NCI-H1092 treated with DMSO at 0.1 percent for 48 hours (cell line): ENCODE data around the gene TRIM59.

Experiments used
- DNase-seq: peaks from one replicate; lab custom pipeline; 2025; lab: John Stamatoyannopoulos, UW

Gene TRIM59, protein sequence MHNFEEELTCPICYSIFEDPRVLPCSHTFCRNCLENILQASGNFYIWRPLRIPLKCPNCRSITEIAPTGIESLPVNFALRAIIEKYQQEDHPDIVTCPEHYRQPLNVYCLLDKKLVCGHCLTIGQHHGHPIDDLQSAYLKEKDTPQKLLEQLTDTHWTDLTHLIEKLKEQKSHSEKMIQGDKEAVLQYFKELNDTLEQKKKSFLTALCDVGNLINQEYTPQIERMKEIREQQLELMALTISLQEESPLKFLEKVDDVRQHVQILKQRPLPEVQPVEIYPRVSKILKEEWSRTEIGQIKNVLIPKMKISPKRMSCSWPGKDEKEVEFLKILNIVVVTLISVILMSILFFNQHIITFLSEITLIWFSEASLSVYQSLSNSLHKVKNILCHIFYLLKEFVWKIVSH

DNA sequence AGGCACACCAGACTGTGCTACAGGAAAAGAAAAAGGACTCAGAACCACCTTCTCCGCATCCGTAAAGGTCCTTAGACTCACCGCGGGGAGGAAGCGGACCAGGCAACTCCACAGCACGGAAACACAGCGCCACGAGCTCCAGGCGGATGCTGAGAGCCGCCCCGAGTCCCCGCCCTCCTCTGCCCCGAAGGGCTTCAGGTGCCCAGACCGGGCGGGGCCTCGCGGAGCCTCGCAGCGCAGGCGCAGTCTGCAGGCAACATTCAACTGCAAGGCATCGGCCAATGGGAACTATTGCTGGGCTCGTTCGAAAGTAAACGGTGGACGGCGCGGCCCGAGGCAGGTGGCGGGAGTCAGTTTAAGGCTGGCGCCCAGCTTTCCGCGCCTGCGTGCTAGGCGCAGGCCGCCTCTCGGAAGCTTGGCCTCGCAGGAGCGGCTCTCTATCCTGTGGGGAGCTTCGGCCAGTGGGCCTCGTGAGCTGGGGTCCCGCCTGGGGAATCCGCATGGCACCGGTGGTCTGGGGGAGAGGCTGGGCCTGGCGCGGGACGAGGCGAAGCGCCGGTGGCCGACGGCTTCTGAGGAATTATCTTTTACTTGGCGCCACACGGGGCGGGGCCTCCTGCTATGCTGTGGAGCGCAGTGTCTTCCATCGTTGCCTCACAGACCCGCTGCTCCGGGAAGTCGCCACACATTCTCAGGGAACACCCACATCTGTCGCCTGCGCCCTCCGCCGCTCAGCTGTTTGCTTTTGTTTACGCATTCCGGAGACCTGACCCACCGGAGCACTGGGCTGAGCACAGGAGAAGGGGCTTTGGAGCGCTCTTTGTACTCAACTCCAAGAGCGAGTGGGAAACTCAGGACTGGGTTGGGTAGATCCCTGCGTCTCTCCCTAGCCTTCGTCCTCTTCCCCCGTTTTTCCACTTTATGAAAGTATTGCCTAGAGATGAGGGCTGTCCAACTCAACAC, at the start of gene TRIM59:
Gene TRIM59, minus strand, starts transcription at position 151 of the 963 bp plus-strand sequence. CDS start 10,603 bp downstream, outside the sequence.
- peak; percentile 33 for DNase-seq

DNA sequence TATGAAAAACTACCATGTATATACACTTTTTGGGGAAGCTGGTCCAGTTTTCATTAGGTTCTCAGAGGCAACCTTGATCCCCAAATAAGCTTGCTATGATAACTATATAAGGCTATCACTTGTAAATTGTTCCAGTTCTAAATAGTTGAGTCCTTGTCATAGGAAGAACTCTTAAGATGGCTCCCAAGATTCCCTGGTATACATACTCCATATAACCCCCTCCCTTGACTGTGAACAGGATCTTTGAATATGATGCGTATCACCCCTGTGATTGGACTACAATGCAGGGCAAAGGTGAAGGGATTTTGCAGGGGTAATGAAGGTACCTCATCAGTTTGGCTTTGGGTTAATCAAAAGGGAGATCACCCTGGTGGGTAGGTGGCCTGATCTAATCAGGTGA, 48.6 kb upstream of the TRIM59 start:
- no peak for DNase-seq

DNA sequence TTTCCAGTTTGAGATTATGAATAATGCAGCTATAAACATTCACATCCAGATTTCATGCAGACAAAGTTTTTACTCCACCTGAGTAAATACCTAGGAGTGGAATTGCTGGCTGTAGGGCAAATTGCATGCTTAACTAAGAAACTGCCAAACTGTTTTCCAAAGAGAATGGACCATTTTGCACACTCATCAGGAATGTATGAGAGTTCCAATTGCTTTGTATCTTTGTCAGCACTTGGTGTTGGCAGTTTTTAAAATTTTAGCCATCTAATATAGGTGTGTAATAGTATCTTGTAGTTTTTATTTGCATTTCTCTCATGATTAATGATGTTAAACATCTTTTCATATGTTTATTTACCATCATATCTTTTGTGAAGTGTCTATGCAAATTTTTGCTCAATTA, 40.6 kb upstream of the TRIM59 start:
- DNase-seq: no peak

DNA sequence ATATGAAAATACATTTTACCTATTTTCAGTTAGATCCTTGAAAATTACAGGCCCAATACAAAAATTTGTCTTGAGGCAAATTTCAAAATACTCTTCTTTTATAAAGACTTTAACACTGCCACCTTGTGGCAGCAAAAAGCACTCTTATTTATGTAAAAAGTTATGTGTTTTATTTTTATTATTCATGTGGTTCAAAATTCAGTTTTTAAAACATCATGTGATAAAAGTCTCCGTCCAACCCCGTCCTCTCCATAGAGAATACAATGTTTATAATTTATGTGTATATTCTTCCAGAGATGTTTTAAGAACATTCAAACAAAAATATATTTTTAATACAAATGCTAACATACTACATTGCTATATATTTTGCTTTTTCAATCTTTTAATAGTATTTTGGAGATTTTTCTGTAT, 36.9 kb upstream of the TRIM59 start:
- peak; percentile 29 for DNase-seq

DNA sequence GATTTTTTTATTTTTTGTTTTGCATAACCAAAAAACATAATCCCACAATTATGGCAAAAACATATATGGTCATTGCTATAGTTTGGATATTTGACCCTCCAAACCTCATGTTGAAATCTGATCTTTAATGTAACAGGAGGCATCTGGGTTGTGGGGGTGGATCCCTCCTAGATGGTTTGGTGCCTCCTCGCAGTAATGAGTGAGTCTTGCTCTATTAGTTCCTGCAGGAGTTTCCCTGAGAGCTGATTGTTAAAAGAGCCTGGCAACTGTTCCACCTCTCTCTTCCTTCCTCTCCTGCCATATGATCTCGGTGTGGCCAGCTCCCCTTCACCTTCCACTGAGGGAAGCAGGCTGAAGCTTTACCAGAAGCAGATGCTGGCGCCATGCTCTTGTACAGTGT, 33.2 kb upstream of the TRIM59 start:
- no peak for DNase-seq

DNA sequence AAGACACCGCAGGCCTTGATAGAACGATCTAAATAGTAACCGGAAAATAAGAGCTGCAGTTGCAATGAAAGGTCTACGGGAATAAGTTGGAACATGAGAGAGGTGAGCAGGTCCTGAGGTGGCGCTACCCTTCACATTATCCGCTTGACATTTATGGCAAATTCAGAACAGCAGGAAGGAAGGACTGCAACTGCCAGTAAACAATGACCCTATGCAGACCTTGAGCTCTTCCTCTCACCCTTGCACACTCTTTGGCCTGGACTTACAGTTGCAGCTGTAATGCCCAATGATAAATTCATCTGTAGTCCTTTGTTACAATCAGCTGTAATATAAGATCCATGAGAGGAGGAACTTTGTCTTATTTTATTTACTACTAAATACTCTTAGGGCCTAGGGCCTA, 32.3 kb upstream of the TRIM59 start:
- no peak for DNase-seq

DNA sequence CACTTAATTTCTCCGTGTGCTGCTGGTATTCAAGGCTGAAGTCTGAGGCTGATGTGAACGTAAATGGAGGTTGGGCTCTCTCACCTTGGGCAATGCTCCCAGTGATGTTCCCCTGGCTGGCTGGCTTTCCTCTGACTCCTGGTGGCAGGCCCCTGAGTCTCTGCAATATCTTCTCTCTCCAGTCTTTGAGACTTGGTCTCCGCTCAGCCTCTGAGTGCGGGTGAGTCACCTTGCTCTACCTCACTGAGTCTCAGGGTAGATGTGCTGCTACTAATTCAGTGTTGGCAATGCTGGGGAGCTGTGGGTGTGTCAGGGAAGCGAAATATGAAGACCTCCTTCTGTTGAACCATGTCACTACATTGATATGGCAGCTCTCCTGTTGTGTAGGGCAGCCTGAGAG, 31.3 kb upstream of the TRIM59 start:
- DNase-seq: no peak

DNA sequence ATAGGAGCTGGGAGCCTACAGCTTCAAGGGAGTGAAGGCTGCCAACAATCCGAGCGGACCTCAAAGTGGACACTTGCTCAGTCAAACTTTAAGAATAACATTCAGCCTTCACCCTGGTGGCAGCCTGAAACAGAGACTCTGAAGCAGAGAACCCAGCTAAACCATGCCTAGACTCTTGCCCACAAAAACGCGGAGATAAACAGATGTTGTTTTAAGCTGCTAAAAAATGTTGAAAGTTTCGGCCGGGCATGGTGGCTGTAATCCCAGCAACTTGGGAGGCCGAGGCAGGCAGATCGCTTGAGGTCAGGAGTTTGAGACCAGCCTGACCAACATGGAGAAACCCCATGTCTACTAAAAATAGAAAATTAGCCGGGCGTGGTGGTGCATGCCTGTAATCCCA, 29.8 kb upstream of the TRIM59 start:
- no peak for DNase-seq

DNA sequence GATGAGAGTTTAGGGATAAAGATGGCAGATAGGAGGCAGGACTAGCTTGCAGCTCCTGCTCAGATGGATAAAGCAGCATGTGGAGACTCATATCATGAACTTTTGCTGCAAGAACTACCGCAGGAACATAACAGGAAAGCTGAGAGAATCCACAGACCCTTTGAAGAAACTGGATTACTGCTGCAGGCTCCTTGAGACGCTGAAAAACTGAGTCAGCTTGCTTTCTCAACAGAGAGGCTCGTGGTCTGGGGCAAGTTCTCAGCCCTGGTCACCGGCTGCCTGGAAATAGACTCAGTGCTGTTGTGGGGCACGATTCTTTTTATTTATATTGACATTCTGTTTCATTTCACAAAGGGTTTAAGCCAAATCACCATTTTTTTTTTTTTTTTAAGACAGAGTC, 28.8 kb upstream of the TRIM59 start:
- DNase-seq: no peak

DNA sequence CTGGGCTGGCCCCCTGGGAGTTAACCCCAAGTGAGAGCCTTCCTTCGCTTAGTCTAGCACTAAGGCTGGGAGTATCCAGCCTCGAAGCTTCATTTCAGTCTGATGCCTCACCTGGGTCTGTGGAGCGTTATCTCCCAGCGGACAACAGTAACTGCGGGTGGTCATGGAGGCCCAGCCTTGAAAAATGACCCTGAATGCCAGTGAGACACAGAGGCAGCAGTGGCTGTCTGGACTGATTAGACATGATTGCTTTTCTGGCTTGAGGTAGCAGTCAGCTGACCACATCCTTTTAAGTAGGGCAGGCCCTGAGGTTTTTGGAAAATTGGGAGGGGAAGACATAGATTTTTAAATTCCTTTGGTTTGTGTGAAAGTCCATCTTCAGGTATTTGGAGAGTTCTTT, 28.2 kb upstream of the TRIM59 start:
- no peak for DNase-seq

DNA sequence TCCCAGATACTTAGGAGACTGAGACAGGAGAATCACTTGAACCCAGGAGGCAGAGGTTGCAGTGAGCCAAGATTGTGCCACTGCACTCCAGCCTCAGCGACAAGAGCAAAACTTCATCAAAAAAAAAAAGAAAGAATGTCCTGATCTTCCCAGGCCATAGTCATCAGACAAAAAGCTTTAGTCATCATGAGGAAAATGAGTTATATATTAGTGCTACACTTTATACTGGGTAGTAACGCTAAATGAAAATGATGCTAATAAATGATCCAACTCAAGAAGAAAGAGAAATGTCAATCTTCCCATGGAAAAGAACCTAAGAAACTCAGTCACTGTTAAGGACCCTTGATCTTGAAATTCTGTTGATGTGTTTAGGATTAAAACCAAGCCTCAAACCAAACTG, 26.3 kb upstream of the TRIM59 start:
- DNase-seq: no peak

DNA sequence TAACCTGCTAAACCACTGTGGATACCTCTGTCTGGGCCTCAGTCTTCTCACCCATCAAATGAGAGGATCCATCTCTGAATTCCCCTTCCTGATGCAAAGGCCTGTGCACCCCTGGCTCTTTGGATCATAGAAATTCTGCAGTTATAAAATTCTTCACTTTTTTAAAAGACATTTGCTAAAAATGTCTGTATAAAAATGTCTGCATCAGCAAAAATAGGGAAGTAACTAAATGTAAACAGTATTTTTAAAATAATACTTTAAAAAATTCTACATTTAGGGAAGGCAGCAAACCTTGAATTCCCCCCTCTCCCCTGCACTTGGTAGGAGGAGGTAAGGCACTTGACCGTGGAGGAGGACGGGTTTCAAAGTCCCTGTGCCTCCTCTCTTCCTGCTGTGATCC, 25.6 kb upstream of the TRIM59 start:
- no peak for DNase-seq

DNA sequence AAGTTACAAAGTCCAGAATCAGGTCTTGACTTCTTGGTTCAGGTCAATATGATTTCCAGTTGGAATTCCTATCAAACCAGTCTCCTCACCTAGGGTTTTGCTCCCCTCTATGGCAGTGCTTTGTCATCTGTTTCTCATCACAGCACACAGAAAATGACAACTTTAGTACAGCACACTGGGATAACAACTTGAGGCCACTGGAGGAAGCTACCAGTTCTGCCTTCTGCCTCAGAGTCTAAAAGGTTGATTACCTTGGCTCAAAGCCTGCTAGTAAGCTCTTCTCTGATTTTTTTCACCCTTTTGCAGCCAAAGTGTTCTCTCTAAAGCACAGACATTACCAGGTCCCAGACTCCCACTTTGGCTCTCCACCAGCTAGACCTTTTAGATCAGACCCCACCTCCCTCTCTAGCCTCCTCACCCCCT, 24.8 kb upstream of the TRIM59 start:
- DNase-seq: no peak

DNA sequence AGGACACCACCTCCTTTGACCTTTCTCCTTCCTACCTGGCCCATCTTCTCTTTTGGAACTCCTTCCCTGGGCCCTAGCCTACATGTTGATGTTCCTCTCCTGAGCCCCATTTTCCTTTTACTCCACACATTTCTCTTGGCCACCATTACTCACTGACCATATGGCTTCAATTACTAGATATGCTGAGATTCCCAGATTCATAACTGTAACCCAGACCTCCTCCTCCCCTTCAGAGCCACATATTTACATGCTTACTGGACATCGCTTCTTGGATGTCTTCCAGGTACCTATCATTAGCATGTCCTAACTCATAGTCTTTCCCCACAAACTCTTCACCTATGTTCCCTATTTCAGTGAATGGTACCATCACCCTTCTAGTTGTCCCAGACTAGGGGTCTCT, 24.4 kb upstream of the TRIM59 start:
- DNase-seq: no peak

DNA sequence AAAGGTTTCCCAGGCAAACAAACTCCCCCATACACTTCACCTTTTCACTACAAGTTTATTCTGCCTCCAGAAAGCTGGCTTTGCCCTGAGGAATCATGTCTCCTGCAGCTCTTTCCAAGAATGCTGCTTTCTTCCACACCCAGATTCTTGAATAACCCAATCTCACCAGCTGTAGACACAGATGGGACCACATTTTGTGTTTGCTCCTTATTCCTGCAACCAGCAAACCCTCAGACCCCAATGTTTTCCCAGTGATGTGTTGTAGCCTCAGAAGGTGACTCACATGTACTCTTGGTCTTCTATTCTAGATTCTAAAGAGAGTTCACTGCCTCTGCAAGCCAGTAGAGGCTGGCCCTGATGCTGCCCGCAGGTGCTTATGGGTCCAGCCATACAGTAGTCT, 23.6 kb upstream of the TRIM59 start:
- no peak for DNase-seq

DNA sequence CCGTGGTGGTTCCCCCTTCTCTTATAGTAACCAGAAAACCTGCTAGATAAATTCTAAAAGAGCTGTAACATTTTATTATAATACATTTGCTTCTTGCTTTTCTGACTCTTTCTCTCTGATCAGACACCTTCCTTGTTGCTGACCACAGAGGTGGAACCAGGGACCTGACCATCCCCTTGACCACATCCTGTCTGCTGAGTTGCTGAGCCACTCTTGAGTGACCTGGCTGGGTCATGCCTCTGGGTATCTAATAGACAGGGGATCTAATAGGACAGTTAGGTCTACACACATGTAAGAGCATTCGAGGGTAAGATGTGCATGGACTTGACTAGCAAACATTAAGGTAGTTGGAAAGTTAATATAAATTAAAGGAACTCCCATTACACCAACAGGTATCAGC, 22.8 kb upstream of the TRIM59 start:
- no peak for DNase-seq

DNA sequence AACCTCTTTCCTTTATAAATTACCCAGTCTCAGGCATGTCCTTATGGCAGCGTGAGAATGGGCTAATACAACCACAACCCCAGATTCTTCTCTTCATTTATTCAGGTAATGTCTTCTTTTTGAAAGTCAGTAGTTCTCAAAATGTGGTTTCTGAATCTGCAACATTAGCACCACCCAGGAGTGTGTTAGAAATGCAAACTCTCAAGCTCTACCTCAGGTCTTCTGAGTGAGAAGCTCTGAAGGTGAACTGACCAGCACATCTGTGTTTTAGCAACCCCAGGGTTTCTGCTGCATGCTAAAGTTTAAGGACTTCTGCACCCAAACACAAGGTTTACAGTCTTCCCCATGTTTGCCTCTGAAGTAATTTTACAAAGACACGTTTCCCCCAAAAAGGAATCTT, 22.3 kb upstream of the TRIM59 start:
- no peak for DNase-seq

DNA sequence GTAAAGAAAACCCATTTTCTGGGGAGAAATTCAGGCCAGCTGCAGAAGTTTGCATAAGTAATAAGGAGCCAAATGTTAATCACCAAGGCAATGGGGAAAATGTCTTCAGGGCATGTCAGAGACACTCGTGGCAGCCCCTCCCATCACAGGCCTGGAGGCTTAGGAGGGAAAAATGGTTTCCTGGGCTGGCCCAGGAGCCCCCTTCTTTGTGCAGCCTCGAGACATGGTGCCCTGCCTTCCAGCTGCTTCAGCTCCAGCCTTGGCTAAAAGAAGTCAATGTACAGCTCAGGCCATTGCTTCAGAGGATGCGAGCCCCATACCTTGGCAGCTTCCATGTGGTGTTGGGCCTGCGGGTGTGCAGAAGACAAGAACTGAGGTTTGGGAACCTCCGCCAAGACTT, 20.6 kb upstream of the TRIM59 start:
- DNase-seq: no peak

DNA sequence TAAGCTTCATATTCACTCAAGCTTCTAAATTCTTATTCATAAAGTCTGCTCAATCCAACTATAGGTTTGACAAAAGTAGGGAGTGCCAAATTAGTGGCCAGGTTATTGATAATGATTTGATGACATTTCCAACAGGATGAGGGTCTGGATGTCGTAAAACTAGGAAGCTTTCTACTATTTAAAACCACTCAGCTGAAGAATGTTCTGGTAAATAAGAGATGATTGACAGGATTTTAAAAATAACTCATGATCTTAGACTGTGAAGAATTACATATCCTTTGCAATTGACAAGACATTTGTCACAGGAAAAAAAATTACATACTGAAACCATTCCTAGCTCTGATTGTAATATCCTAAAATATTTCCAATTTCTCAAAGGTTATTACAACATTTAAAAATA, 15.4 kb upstream of the TRIM59 start:
- DNase-seq: no peak

DNA sequence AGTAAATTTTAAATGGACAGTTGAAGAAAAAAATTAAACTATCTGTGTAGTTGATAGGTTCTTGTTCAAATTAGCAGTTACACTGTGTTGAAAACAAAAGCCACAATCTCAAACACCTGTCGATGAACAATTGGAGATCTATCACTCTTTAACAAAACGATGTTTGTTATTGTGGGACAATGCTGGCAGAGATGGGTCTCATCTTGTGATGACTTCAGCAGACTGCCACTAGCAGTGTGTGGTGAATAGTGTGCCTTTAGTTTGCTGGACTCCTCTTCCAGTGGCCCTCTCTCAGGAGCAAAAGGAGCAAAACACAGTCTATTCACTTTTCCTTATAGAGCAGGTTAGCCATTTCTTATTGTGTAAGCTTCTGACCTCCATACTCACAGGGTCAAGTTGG, 14.7 kb upstream of the TRIM59 start:
- no peak for DNase-seq

DNA sequence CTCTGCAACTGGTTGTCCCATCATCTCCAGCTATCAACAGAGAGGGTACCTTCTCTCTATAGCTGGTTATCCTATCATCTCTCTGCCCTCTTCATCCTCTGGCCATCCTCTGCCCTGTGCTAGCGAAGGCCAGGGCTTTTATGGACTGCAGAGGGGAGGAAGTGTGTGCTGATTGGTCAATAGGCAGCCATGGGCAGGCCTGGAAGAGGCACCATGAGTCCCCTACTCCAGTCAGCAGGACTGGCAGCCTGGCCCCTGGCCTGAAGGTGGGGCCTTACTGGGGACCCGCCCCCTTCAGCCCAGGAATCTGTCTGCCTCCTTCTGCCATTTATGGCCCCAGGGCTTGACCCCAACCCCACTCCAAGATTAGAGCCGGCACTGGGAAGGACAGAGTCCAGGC, 10.4 kb upstream of the TRIM59 start:
- no peak for DNase-seq

DNA sequence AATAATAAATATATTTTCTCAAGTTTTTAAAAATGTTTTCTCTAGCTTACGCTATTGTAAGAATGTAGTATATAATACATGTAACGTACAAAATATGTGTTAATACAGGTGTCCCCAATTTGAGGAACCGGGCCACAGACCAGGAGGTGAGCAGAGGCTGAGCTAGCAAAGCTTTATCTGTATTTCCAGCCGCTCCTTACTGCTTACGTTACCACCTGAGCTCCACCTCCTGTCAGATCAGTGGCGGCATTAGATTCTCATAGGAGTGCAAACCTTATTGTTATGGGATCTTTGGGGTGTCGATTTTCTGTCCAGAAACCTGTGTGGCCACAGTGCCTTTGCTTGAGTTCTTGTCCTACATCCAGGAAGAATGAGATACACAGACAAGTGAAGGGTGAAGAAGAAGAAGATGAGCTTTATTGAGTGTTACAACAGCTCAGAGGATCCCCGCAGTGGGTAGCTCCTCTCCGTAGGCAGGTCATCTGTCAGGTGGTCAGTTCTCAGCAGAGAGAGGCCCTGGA, 9.9 kb upstream of the TRIM59 start:
- no peak for DNase-seq

DNA sequence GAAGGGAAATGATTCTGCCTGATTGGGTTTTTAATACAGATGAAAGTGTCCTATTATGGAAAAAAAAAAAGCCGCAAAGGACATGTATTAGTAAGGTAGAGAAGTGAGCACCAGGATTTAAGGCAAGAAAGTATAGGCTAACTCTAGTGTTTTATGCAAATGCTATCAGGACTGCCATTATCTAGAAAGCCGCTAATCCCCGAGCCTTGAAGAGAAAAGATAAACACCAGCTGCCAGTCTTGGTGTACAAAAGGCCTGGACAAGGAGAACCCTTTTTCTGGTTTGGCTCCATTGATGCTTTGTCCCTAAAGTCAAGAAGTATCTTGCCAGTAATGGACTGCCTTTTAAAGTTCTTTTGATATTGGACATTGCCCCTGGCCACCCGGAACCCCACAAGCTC, 8.6 kb upstream of the TRIM59 start:
- DNase-seq: no peak
